Mesodermal cell (in vitro differentiated cells): ENCODE measurements around the gene KCNMB1.

Experiments used
- H3K27ac ChIP-seq: 2 replicates; pipeline ENCODE4 v1.7.0; 2013; ENCODE audit warnings: mild to moderate bottlenecking, low read depth, low read length, moderate library complexity; ENCODE audit not compliant: severe bottlenecking
- H3K36me3 ChIP-seq: 2 replicates; pipeline ENCODE4 v1.7.1; 2013; ENCODE audit warnings: mild to moderate bottlenecking, low read length, moderate library complexity; ENCODE audit not compliant: control insufficient read depth, insufficient read depth
- H3K4me1 ChIP-seq: one replicate; pipeline ENCODE4 v1.7.1; 2013; ENCODE audit warnings: mild to moderate bottlenecking, low read length; ENCODE audit not compliant: insufficient read depth, control insufficient read depth, poor library complexity, severe bottlenecking
- H3K4me3 ChIP-seq: 2 replicates; pipeline ENCODE4 v1.7.0; 2013; ENCODE audit warnings: low read length, control low read depth, mild to moderate bottlenecking; ENCODE audit not compliant: insufficient read depth, poor library complexity, severe bottlenecking; ENCODE audit errors: extremely low read depth
- H3K9me3 ChIP-seq: 2 replicates; pipeline ENCODE4 v1.7.1; 2013; ENCODE audit warnings: mild to moderate bottlenecking, low read length, moderate library complexity; ENCODE audit not compliant: control insufficient read depth
- WGBS, 2 experiments: methylation state at CpG; one replicate each; pipeline ENCODE4 v1.1.5; 2013; ENCODE audit warnings: missing lambda C conversion rate in 2 of 2; ENCODE audit not compliant: insufficient coverage in 2 of 2; 5-methylcytosine and 5-hydroxymethylcytosine counted together

Gene KCNMB1

GRCh38 chr5:170414786-170415185 lies 25.6 kb upstream of the KCNMB1 start:
- H3K27ac ChIP-seq: no peak overlapping the region
- H3K4me3 ChIP-seq: no peak overlapping the region
- H3K9me3 ChIP-seq: no peaks in the 10 kb centered on the region
- 100% methylated on average over 1 of the region's 6 CpGs for WGBS, 2 experiments
- no peaks in the 10 kb centered on the region for H3K36me3 ChIP-seq
- no peaks in the 10 kb centered on the region for H3K4me1 ChIP-seq

DNA sequence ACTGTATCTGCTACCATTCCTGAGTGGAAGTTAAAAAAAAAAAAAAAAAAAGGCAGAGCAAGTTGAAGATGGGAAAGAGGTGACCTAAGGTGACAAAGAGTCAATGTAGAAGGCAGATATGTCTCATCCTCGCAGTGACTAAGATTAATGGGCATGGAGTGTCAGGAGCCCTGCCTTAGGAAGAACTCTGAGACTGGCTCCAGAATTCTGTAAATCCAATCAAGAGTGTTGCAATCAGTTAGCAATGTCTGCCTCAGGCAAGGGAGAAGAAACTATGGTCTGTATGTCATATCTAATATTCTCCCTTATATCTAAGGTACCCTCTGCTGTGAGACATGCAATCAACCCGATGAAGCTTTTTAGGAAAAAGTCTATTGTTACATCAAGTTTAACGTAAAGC lies 24.7 kb upstream of the KCNMB1 start:
- no peaks in the 10 kb centered on the region for H3K36me3 ChIP-seq
- no peak overlapping the region for H3K27ac ChIP-seq
- no peak overlapping the region for H3K4me3 ChIP-seq
- H3K4me1 ChIP-seq: no peaks in the 10 kb centered on the region
- WGBS, 2 experiments: 86 to 95% methylated on average over 3 of the region's 3 CpGs
- H3K9me3 ChIP-seq: no peaks in the 10 kb centered on the region

GRCh38 chr5:170411100-170411499 lies 21.9 kb upstream of the KCNMB1 start:
- 86 to 91% methylated on average over 3 of the region's 3 CpGs for whole genome bisulfite sequencing, 2 experiments

DNA sequence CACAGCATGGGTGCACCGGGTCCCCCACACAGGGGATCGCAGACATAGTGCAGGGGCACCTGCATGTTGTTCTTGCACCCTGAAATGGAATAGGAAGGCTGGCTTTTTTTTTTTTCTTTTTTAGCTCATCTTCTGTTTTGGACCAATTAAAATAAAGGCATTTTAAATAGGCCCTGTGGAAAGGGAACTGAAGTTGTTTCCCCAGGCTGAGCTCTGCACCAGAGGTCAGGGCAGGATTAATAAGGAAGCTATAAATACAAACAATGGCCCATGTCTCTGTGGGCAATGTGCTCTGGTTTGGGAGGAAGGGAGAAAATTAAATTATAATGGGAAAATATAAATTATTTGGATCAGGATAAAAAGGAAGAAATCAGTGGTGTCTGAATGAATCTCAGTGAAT lies 21.2 kb upstream of the KCNMB1 start:
- H3K27ac ChIP-seq: no peak overlapping the region
- no peaks in the 10 kb centered on the region for H3K36me3 ChIP-seq
- 100% methylated on average over 2 of the region's 2 CpGs; no CpG with 5 or more reads in 1 of the 2 experiments for WGBS, 2 experiments
- no peaks in the 10 kb centered on the region for H3K4me1 ChIP-seq
- H3K4me3 ChIP-seq: no peak overlapping the region
- no peaks in the 10 kb centered on the region for H3K9me3 ChIP-seq

More at GRCh38 chr5:170411100-170411499, 21.9 kb upstream of the KCNMB1 start:
- Histone ChIP-seq H3K27ac (no peak overlapping the region), H3K36me3 (no peaks in the 10 kb centered on the region), H3K4me3 (no peak overlapping the region), H3K9me3 (no peaks in the 10 kb centered on the region), H3K4me1 (no peaks in the 10 kb centered on the region)

DNA sequence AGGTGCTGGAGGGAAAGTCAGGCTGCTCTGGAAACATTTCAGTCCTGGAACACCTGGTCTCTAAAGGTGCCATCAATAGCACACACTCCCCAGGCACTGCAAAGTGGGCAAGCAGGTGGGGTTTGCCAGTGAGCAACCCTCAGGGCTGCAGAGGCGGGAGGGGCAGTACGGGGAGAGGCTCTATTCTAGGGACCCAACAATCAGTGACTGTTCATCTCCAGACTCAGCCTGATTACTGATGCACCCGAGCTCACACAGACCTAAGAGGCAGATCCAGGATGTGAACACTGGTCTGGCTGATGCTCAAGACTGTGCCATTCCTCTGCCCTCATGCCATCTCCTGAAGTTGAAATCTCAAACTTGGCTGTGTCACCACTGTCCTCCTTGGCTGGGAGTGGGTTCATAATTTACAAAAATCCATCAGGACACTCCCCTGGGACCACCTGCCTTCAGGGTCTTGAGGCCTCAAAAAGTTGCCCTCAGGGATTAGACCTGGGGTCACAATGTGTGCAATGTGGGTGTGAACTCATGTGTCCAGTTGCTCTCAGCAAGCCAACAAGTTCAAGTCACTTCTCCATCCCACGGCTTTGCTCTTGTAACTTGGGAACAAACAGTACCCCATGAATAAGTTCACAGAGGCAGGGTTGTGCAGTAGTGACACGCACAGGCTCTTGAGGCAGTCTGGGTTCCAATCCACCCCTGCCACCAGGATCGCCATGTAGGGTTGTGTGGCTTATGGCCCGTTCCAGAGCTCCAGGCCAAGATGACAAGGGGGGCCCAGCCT lies 19.9 kb upstream of the KCNMB1 start:
- H3K27ac ChIP-seq: no peak overlapping the region
- no peaks in the 10 kb centered on the region for H3K9me3 ChIP-seq
- H3K36me3 ChIP-seq: no peaks in the 10 kb centered on the region
- H3K4me1 ChIP-seq: no peaks in the 10 kb centered on the region
- WGBS, 2 experiments: 80 to 83% methylated on average over 4 to 6 of the region's 7 CpGs
- H3K4me3 ChIP-seq: no peak overlapping the region

- no peak overlapping the region for H3K27ac ChIP-seq
Observed at GRCh38 chr5:170408226-170408625, 19.1 kb upstream of the KCNMB1 start.

GRCh38 chr5:170407062-170407461 lies 17.9 kb upstream of the KCNMB1 start:
- no peaks in the 10 kb centered on the region for H3K36me3 ChIP-seq
- no peaks in the 10 kb centered on the region for H3K9me3 ChIP-seq
- H3K27ac ChIP-seq: no peak overlapping the region
- no peaks in the 10 kb centered on the region for H3K4me1 ChIP-seq
- H3K4me3 ChIP-seq: no peak overlapping the region
- WGBS, 2 experiments: 94 to 97% methylated on average over 6 of the region's 6 CpGs

More at GRCh38 chr5:170408226-170408625, 19.1 kb upstream of the KCNMB1 start:
- Histone ChIP-seq H3K9me3 (no peaks in the 10 kb centered on the region), H3K4me3 (no peak overlapping the region), H3K4me1 (no peaks in the 10 kb centered on the region), H3K36me3 (no peaks in the 10 kb centered on the region)
- WGBS, 2 experiments: 29 to 32% methylated on average over 2 to 3 of the region's 6 CpGs

DNA sequence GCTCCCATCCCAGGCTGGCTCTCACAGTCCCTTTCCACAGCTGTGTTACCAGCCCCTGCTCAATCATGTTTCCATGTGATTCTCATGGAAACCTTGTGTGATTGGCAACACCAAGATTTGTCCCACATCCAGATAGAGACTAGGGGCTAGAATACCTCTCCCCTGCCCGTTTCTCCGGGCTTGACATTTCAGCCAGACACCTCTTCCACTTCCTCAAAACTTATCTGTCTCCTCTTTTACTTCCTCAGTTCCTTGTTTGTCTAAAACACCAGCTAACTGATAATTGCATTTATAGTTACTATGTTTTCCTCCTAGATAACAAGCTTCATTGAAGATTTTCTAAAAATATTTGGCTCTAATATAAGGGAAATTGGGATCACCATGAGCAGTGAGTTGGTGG lies 16.6 kb upstream of the KCNMB1 start:
- Histone ChIP-seq H3K4me3 (no peak overlapping the region), H3K27ac (no peak overlapping the region), H3K9me3 (no peaks in the 10 kb centered on the region), H3K36me3 (no peaks in the 10 kb centered on the region), H3K4me1 (no peaks in the 10 kb centered on the region)
- WGBS, 2 experiments: 100% methylated on average over 1 to 2 of the region's 2 CpGs

DNA sequence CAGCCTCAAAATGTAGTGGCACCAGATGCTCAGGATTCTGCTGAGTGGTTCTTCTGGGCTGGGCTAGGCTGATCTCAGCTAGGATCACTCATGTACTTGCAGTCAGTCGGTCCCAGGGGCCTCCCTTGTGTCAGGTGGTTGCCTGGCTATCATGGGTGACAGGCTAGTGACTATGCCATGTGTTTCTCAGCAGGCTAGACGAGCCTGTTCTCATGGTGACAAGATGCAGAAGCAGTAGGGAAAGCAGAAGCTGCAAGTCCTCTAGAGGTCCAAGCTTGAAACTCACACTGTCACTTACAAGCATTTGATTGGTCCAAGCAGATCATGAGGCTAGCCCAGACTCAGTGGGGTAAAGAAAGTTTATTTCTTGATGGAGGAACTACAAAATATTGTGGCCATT lies 15.2 kb upstream of the KCNMB1 start:
- H3K36me3 ChIP-seq: no peaks in the 10 kb centered on the region
- 86 to 94% methylated on average over 2 of the region's 2 CpGs for WGBS, 2 experiments
- H3K9me3 ChIP-seq: no peaks in the 10 kb centered on the region
- H3K27ac ChIP-seq: no peak overlapping the region
- no peak overlapping the region for H3K4me3 ChIP-seq
- no peaks in the 10 kb centered on the region for H3K4me1 ChIP-seq

- H3K36me3 ChIP-seq: no peaks in the 10 kb centered on the region
- 69 to 76% methylated on average over 2 to 4 of the region's 4 CpGs for WGBS, 2 experiments
- H3K4me1 ChIP-seq: no peaks in the 10 kb centered on the region
- no peaks in the 10 kb centered on the region for H3K9me3 ChIP-seq
- H3K27ac ChIP-seq: no peak overlapping the region
- no peak overlapping the region for H3K4me3 ChIP-seq
Observed at GRCh38 chr5:170403675-170404074, 14.5 kb upstream of the KCNMB1 start.

DNA sequence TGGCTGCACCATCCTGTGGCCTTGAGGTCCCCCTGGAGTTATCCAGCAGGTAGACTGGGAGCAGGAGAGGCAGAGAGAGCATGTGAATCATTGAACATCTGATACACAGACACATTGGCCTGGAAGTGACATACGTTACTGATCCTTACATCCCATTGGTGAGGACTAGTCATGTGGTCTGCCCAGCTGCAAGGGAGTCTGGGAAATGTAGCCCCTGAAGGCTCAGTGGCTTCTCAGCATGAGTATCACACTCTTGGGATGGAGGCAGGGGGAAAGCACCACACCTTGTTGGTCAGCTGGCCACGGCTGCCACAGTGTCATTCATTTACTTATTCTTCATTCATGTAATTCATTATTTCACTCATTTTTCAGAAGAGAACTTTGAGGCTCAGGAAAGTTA lies 13.3 kb upstream of the KCNMB1 start:
- no peaks in the 10 kb centered on the region for H3K4me1 ChIP-seq
- WGBS, 2 experiments: 90 to 100% methylated on average over 1 to 2 of the region's 2 CpGs
- H3K4me3 ChIP-seq: no peak overlapping the region
- no peaks in the 10 kb centered on the region for H3K9me3 ChIP-seq
- no peaks in the 10 kb centered on the region for H3K36me3 ChIP-seq
- no peak overlapping the region for H3K27ac ChIP-seq
